Parathyroid adenoma (tissue), 2 donors: ENCODE data around the gene KLK15.

Source experiments
- H2AFZ ChIP-seq: fragments of 300-600 bp; sonication (generic); one replicate; pipeline ENCODE4 v1.7.0; 2017; ENCODE audit warnings: antibody characterized with exemption, mild to moderate bottlenecking
- H3K27ac ChIP-seq: fragments of 300-600 bp; sonication (generic); one replicate; pipeline ENCODE4 v1.7.0; 2017
- H3K27me3 ChIP-seq: fragments of 300-600 bp; sonication (generic); one replicate; pipeline ENCODE4 v1.7.0; 2017; ENCODE audit warnings: low read length; ENCODE audit not compliant: control insufficient read depth, insufficient read depth
- H3K36me3 ChIP-seq: fragments of 300-600 bp; sonication (generic); one replicate; pipeline ENCODE4 v1.7.0; 2017; ENCODE audit warnings: low read length; ENCODE audit not compliant: control insufficient read depth, insufficient read depth
- H3K4me1 ChIP-seq: fragments of 300-600 bp; sonication (generic); one replicate; pipeline ENCODE4 v1.7.0; 2017; ENCODE audit warnings: control low read depth
- H3K4me2 ChIP-seq: fragments of 300-600 bp; sonication (generic); one replicate; pipeline ENCODE4 v1.7.0; 2017; ENCODE audit warnings: low read length
- H3K4me3 ChIP-seq: fragments of 300-600 bp; sonication (generic); one replicate; pipeline ENCODE4 v1.7.0; 2017; ENCODE audit warnings: low read depth, low read length
- H3K79me2 ChIP-seq: fragments of 300-600 bp; sonication (generic); one replicate; pipeline ENCODE4 v1.7.0; 2017; ENCODE audit warnings: control low read depth
- H3K9ac ChIP-seq: fragments of 300-600 bp; sonication (generic); one replicate; pipeline ENCODE4 v1.7.0; 2017; ENCODE audit warnings: mild to moderate bottlenecking
- H3K9me3 ChIP-seq: fragments of 300-600 bp; sonication (generic); one replicate; pipeline ENCODE4 v1.7.0; 2017; ENCODE audit warnings: low read length; ENCODE audit not compliant: control insufficient read depth
- CTCF ChIP-seq: fragments of 300-600 bp; sonication (generic); IDR thresholded peaks from one replicate; pipeline ENCODE4 v1.7.0; 2017; ENCODE audit warnings: antibody characterized with exemption, mild to moderate bottlenecking
- donor health status: primary hyperparathyroidism.

Gene KLK15

GRCh38 chr19:50821248-50821612 lies 12.1 kb downstream of the KLK15 start:
- H3K4me3 ChIP-seq = no peak overlapping the region
- peaks cover 3% of the 10 kb centered on the region for H3K27me3 ChIP-seq
- H3K4me2 ChIP-seq = no peak overlapping the region
- no peak overlapping the region for H3K9ac ChIP-seq
- TF ChIP-seq CTCF = no peak
- H3K36me3 ChIP-seq = no peaks in the 10 kb centered on the region
- no peak overlapping the region for H2AFZ ChIP-seq
- no peak overlapping the region for H3K27ac ChIP-seq
- H3K9me3 ChIP-seq = no peaks in the 10 kb centered on the region
- no peaks in the 10 kb centered on the region for H3K4me1 ChIP-seq
- no peaks in the 10 kb centered on the region for H3K79me2 ChIP-seq

- Histone ChIP-seq H3K4me2 (no peak overlapping the region), H3K4me3 (no peak overlapping the region), H3K9ac (no peak overlapping the region), H2AFZ (peak overlapping the region; percentile 30), H3K36me3 (no peaks in the 10 kb centered on the region), H3K27me3 (peaks cover 3% of the 10 kb centered on the region), H3K9me3 (no peaks in the 10 kb centered on the region), H3K27ac (no peak overlapping the region), H3K4me1 (no peaks in the 10 kb centered on the region), H3K79me2 (no peaks in the 10 kb centered on the region)
- no peak for TF ChIP-seq CTCF
These were observed 12.7 kb downstream of the KLK15 start for GRCh38 chr19:50820549-50821247.

GRCh38 chr19:50820086-50820485 lies 13.3 kb downstream of the KLK15 start:
- Histone ChIP-seq H2AFZ (no peak overlapping the region), H3K27me3 (peaks cover 3% of the 10 kb centered on the region), H3K9ac (no peak overlapping the region), H3K27ac (no peak overlapping the region), H3K4me1 (no peaks in the 10 kb centered on the region), H3K9me3 (no peaks in the 10 kb centered on the region), H3K4me3 (no peak overlapping the region), H3K36me3 (no peaks in the 10 kb centered on the region), H3K4me2 (no peak overlapping the region), H3K79me2 (no peaks in the 10 kb centered on the region)
- no peak for TF ChIP-seq CTCF

- H3K27me3 ChIP-seq = peaks cover 3% of the 10 kb centered on the region
- no peak overlapping the region for H3K27ac ChIP-seq
- H3K79me2 ChIP-seq = no peaks in the 10 kb centered on the region
- H3K9ac ChIP-seq = no peak overlapping the region
- H3K4me2 ChIP-seq = no peak overlapping the region
- no peaks in the 10 kb centered on the region for H3K4me1 ChIP-seq
- no peaks in the 10 kb centered on the region for H3K9me3 ChIP-seq
- no peaks in the 10 kb centered on the region for H3K36me3 ChIP-seq
- TF ChIP-seq CTCF = no peak
- no peak overlapping the region for H3K4me3 ChIP-seq
- H2AFZ ChIP-seq = no peak overlapping the region
These were observed 13.7 kb downstream of the KLK15 start for GRCh38 chr19:50819636-50820035.

GRCh38 chr19:50818859-50819472 lies 14.4 kb downstream of the KLK15 start:
- no peak overlapping the region for H3K4me3 ChIP-seq
- no peak for TF ChIP-seq CTCF
- H3K27me3 ChIP-seq = peaks cover 3% of the 10 kb centered on the region
- no peaks in the 10 kb centered on the region for H3K9me3 ChIP-seq
- no peak overlapping the region for H3K9ac ChIP-seq
- H2AFZ ChIP-seq = no peak overlapping the region
- H3K27ac ChIP-seq = no peak overlapping the region
- H3K4me1 ChIP-seq = no peaks in the 10 kb centered on the region
- no peaks in the 10 kb centered on the region for H3K36me3 ChIP-seq
- H3K4me2 ChIP-seq = no peak overlapping the region
- no peaks in the 10 kb centered on the region for H3K79me2 ChIP-seq
